ENCODE measurements around the gene SPATA31A5.
"Not testable (repeated sequence)": the region's sequence is repeated elsewhere in the genome, so short reads cannot be mapped to it uniquely, and the experiment has no call there.

DNA sequence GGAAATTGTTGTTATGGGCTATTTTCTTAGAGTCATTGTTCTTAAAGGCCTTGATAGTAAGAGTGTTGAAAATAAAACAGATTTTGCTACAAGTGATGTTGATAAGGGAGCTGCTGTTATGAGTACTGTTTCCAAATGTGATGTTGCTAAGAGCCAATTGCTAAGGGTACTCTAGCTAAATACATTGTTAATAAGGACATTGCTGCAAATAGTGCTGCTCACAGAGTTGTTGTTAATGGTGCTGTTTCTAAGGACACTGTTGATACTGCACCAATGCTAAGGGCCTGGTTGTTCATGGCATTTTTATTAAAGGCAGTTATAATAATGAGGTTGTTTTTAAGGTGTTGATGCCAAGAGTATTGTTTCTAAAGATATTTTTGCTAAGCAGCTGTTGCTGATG is 52.2 kb downstream of the SPATA31A5 start:
- TF ChIP-seq, protein P1, sequence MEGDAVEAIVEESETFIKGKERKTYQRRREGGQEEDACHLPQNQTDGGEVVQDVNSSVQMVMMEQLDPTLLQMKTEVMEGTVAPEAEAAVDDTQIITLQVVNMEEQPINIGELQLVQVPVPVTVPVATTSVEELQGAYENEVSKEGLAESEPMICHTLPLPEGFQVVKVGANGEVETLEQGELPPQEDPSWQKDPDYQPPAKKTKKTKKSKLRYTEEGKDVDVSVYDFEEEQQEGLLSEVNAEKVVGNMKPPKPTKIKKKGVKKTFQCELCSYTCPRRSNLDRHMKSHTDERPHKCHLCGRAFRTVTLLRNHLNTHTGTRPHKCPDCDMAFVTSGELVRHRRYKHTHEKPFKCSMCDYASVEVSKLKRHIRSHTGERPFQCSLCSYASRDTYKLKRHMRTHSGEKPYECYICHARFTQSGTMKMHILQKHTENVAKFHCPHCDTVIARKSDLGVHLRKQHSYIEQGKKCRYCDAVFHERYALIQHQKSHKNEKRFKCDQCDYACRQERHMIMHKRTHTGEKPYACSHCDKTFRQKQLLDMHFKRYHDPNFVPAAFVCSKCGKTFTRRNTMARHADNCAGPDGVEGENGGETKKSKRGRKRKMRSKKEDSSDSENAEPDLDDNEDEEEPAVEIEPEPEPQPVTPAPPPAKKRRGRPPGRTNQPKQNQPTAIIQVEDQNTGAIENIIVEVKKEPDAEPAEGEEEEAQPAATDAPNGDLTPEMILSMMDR (IDR thresholded peaks at IDR 0.05; ENCODE audit: low read depth, low read length) = not testable (repeated sequence)
- TF ChIP-seq EZH2phosphoT487 (IDR thresholded peaks at IDR 0.05; ENCODE audit: low read depth) = not testable (repeated sequence)

Measured in OCI-LY3 (cell line).